NCI-H187 treated with DMSO at 0.1 percent for 48 hours (cell line): Measurements from ENCODE around the gene AP2S1.
"Not testable (repeated sequence)": the region's sequence is repeated elsewhere in the genome, so short reads cannot be mapped to it uniquely, and the experiment has no call there.

Source experiments
- DNase-seq: peaks from one replicate; lab custom pipeline; 2025; lab: John Stamatoyannopoulos, UW

Gene AP2S1

DNA sequence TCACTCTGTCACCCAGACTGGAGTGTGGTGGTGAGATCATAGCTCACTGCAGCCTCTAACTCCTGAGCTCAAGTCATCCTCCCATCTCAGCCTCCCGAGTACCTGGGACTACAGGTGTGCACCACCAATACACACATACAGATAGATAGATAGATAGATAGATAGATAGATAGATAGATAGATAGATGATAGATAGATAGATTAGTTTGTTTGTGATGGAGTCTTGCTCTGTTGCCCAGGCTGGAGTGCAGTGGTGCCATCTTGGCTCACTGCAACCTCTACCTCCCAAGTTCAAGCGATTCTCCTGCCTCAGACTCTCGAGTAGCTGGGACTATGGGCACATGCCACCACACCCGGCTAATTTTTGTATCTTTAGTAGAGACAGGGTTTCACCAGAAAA is 46.2 kb downstream of the AP2S1 start:
- not testable (repeated sequence) for DNase-seq

DNA sequence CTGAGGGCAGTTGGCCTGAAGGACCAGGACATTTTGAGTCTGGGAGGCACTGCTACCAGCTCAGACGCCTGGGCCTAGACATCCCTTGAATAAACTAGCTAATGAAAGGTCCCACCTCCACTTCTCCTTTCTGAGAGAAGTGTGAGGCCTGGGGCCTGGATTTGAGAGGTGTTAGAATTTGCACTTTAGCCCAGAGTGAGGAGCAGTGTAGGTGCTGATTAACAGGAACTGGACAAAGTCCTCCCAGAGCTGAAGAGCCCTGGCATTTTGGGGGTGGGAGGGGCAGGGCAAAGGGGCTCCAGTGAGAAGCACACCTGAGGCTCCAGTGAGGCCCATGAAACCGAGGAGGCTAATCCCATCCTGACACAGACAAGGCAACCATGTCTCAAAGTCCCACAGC is 47.1 kb downstream of the AP2S1 start:
- DNase-seq = no peak

DNA sequence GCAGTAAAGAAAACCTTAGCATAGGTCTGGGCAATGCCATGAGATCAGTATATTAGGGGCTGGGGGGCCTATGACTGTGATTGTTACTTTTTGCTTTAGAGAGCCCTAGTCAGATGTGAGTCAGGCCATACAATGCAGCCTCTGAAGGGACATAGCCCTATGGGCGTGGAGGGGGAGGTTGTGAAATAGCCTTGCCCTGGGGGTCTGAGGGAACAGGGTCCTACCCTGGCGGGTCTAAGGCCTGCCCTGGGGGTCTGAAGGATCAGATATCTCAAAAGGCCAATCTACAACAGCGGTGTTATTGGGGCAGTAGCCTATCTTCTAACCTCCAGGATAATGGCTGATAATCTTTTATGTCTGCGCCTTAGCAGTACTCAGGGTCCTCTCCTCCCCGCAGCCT is 48.5 kb downstream of the AP2S1 start:
- DNase-seq = no peak

DNA sequence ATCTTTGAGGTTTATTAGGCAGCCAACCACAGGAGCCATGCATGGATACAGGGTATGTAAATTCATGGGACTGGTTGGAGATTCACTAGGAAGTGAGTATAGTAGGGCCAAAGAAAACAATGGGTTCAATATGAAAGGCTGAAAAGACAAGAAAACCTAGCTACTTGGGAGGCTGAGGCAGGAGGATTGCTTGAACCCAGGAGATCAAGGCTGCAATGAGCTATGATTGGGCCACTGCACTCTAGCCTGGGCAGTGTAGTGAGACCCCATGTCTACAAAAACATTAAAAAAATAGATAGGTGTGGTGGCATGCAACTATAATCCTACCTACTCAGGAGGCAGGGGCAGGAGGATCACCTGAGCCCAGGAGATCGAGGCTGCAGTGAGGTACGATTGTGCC is 51.9 kb downstream of the AP2S1 start:
- no peak for DNase-seq

DNA sequence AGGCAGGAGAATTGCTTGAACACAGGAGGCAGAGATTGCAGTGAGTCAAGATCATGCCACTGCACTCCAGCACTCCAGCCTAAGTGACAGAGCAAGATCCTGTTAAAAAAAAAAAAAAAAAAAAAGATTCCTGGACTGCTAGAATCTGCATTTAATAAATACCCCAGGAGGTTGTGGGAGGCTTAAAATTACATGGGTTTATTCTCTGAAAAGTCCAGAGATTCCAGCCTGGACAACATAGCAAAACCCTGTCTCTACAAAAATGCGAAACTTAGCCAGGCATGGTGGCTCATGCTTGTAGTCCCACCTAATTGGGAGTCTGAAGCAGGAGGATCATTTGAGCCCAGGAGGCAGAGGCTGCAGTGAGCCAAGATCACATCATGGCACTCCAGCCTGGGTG is 52.8 kb downstream of the AP2S1 start:
- no peak for DNase-seq

DNA sequence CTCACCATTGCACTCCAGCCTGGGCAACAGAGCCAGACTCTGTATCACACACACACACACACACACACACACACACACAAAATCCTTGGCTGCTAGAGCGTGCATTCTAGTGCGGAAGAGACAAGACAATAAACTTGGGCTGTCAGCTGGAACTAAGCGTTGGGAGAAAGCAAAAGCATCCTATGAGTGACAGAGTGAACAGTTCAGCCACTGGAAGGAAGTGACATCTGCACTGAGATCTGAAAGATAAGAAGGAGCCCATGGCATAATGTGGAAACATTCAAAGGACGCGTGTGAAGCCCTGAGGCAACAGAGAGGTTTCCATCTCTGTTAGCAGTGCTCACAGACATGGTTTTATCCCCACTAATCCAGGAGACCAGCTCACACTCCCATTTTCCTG is 58.7 kb downstream of the AP2S1 start:
- DNase-seq = no peak

DNA sequence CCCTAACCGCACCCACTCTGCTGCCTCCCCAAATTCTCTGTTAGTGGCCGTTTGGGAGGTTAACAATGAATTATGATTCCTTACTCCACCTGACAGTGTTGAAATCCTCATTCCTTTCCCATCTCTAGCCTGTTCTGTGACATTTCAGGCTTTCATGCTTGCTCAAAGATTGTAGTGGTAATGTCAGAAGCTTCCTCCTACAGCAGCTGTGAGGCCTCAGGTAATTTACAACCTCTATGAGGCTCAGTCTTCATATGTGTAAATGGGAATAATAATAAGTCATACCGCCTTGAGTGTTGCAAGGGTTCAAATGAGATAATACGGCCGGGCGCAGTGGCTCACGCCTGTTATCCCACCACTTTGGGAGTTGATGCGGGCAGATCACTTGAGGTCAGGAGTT is 61.3 kb downstream of the AP2S1 start:
- DNase-seq = no peak

DNA sequence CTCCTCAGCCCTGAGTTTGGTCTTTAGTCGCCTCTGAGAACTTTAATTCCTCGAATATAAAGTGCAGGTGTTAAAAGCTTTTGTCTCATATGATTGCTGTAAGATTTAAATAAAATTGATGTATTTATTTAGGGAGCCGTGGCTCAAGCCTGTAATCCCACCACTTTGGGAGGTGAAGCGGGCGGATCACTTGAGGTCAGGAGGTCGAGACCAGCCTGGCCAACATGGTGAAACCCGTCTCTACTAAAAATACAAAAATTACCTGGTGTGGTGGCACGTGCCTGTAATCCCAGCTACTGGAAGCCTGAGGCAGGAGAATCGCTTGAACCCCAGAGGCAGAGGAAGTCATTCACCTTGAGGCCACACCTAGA is 61.7 kb downstream of the AP2S1 start:
- no peak for DNase-seq

DNA sequence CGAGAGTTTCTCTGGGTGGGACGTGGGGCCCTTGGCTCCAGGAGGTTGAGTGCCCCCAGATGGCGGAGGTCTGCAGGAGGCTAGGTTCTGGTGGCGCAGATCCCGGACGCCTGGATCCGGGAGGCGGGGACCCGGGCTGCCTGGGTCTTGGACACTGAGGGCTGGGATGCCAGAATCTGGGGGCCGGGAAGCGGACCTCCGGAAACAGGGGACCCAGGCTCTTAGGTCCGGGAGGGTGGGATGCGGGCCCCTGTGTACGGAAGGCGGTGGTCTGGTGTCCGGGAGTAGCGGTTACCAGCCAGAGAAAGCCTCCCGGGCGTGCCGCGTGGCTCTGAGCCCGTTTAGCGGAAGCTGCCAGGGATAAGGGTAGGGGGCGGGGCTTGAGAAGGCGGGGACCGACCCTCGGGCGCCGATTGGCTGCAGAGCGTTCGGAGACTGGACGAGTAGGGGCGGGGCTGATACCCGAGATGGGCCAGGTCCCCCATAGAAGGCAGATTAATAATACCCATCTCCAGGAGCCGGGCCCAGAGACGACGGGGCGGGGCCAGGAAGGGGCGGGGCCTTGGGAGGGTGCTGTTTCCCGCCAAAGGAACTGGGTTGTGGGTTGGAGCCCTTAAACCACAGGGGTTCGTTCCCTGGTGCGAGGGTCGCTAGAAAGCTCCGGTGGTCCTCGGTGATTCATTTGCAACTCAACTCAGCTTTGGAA is 62.2 kb downstream of the AP2S1 start, which contains the start of gene SLC1A5:
Gene SLC1A5, minus strand, starts transcription at position 333 of the 706 bp plus-strand sequence. CDS start 629 bp downstream, outside the sequence.
- peak; percentile 96 for DNase-seq
